ENCODE measurements around the gene PRAMEF1.

PRAMEF1 gene

DNA sequence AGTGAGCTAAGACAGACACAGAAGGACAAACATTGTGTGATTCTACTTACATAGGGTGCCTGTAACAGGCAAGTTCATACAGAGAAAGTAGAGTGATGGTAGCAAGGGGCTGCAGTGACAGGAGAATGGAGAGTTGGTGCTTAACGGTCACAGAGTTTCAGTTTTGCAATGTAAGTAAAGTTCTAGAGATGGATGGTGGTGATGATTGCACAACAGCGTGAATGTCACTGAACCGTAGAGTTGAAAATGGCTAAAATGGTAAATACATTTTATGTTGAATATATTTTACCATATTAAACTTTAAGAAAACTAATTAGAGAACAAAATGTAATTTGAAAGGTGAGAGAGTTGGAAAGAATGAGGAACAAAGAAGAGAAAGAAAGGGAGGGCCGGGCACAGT is 36.5 kb upstream of the PRAMEF1 start:
- TF ChIP-seq CTBP1 (IDR thresholded peaks at IDR 0.05; ENCODE audit: borderline replicate concordance): no peak
- TF ChIP-seq LEF1 (IDR thresholded peaks at IDR 0.05; ENCODE audit: borderline replicate concordance): no peak
- no peak for TF ChIP-seq ELF4 (IDR thresholded peaks at IDR 0.05)
- CTCF ChIA-PET: no interaction called here
- POLR2A ChIA-PET: no interaction called here
- DNase-seq (ENCODE audit: extremely low spot score): no peak

- ChIA-PET CTCF (no interaction called here), POLR2A (no interaction called here)
- TF ChIP-seq FOXA1 (IDR thresholded peaks at IDR 0.05): no peak
- no peak for TF ChIP-seq FOXK2 (IDR thresholded peaks at IDR 0.05)
- TF ChIP-seq, protein P1, sequence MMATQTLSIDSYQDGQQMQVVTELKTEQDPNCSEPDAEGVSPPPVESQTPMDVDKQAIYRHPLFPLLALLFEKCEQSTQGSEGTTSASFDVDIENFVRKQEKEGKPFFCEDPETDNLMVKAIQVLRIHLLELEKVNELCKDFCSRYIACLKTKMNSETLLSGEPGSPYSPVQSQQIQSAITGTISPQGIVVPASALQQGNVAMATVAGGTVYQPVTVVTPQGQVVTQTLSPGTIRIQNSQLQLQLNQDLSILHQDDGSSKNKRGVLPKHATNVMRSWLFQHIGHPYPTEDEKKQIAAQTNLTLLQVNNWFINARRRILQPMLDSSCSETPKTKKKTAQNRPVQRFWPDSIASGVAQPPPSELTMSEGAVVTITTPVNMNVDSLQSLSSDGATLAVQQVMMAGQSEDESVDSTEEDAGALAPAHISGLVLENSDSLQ (IDR thresholded peaks at IDR 0.05): no peak
- no peak for TF ChIP-seq BHLHE40 (IDR thresholded peaks at IDR 0.05; ENCODE audit: borderline replicate concordance)
- no peak for TF ChIP-seq FOXM1 (IDR thresholded peaks at IDR 0.05; ENCODE audit: borderline replicate concordance)
- TF ChIP-seq SUZ12 (IDR thresholded peaks at IDR 0.05): no peak
- no peak for TF ChIP-seq HDGF (IDR thresholded peaks at IDR 0.05; ENCODE audit: borderline replicate concordance)
- TF ChIP-seq L3MBTL2 (conservative IDR thresholded peaks at IDR 0.05): no peak
- no peak for TF ChIP-seq LEF1 (IDR thresholded peaks at IDR 0.05; ENCODE audit: borderline replicate concordance)
- no peak for DNase-seq (ENCODE audit: extremely low spot score)
Measured at GRCh38 chr1:12756273-12756672, 34.9 kb upstream of the PRAMEF1 start.

DNA sequence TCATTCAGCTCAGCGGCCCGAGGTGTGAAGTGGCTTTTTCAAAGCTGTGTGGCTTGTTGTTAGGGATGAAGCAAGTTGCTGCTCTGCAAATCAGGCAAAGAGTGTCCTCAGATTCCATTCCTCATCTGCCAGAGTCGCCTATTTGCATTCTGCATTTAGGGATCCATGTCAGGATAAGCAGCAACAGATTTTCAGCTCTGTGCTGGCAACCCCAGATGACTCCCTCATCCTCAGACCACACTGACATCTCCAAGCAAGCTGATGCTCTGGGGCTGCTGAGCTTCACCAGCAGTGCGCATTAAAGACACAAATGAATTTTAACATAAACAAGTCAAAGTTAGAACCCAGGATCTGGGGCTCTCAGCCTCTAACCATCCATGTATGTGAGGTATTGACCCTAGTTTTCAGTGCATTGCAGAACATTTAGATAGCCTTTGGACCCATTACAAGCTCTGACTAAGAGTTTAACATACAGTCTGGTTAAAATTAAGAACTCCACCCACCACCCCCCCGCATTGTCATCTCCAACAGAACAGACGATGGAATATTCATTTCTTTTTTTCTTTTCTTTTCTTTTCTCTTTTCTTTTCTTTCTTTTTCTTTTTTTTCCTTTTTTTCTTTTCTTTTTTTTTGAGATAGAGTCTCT is 34.3 kb upstream of the PRAMEF1 start:
- ChIA-PET CTCF (no interaction called here), POLR2A (no interaction called here)
- DNase-seq (ENCODE audit: extremely low spot score): no peak
- TF ChIP-seq FOXK2 (IDR thresholded peaks at IDR 0.05): no peak
- no peak for TF ChIP-seq NFRKB (IDR thresholded peaks at IDR 0.05)
- TF ChIP-seq SP1 (IDR thresholded peaks at IDR 0.05): no peak
- no peak for TF ChIP-seq L3MBTL2 (conservative IDR thresholded peaks at IDR 0.05)
- TF ChIP-seq ELF4 (IDR thresholded peaks at IDR 0.05): no peak
- TF ChIP-seq ZNF384 (IDR thresholded peaks at IDR 0.05): no peak
- TF ChIP-seq LEF1 (IDR thresholded peaks at IDR 0.05; ENCODE audit: borderline replicate concordance): no peak
- TF ChIP-seq ARNT (IDR thresholded peaks at IDR 0.05): no peak
- TF ChIP-seq CTBP1 (IDR thresholded peaks at IDR 0.05; ENCODE audit: borderline replicate concordance): no peak
- TF ChIP-seq TARDBP (IDR thresholded peaks at IDR 0.05): no peak
- TF ChIP-seq FOXM1 (IDR thresholded peaks at IDR 0.05; ENCODE audit: borderline replicate concordance): no peak
- TF ChIP-seq HDGF (IDR thresholded peaks at IDR 0.05; ENCODE audit: borderline replicate concordance): no peak
- no peak for TF ChIP-seq FOXA1 (IDR thresholded peaks at IDR 0.05)
- TF ChIP-seq, protein P1 (IDR thresholded peaks at IDR 0.05): no peak
- TF ChIP-seq SUZ12 (IDR thresholded peaks at IDR 0.05): no peak
- no peak for TF ChIP-seq BHLHE40 (IDR thresholded peaks at IDR 0.05; ENCODE audit: borderline replicate concordance)

GRCh38 chr1:12757836-12758235 is 33.4 kb upstream of the PRAMEF1 start:
- TF ChIP-seq NFRKB (IDR thresholded peaks at IDR 0.05) (no peak), FOXM1 (IDR thresholded peaks at IDR 0.05; ENCODE audit: borderline replicate concordance) (no peak), CTBP1 (IDR thresholded peaks at IDR 0.05; ENCODE audit: borderline replicate concordance) (no peak), ZNF384 (IDR thresholded peaks at IDR 0.05) (no peak), HDGF (IDR thresholded peaks at IDR 0.05; ENCODE audit: borderline replicate concordance) (no peak), ELF4 (IDR thresholded peaks at IDR 0.05) (no peak), FOXA1 (IDR thresholded peaks at IDR 0.05) (no peak), SUZ12 (IDR thresholded peaks at IDR 0.05) (no peak), LEF1 (IDR thresholded peaks at IDR 0.05; ENCODE audit: borderline replicate concordance) (no peak), ARNT (IDR thresholded peaks at IDR 0.05) (no peak)
- POLR2A ChIA-PET: no interaction called here
- DNase-seq (ENCODE audit: extremely low spot score): no peak
- CTCF ChIA-PET: no interaction called here

DNA sequence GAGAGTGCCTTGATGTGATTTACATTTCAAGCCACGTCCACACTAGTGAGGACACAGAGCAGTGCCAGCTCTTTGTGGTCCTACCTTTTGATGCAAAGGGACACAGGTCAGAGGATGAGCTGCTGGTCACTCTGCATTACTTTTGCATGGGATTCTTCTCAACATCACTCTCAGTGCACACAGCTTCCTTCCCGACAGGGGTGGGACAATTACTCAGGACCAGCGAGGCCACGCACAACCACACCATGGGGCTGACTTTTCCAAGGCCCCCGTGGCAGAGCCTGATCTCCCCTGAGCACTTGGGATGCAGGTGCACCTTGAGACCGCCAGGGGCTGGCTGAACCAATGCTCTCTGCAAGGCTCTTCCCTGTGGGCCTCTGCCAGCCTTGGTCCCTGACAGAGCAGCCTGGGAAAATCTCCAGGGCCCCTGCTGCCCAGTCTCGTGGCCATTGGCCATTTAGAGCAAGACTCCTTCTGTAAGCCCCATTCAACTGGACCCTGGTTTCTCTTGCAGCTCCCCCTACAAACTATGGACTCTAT is 30.9 kb upstream of the PRAMEF1 start:
- DNase-seq (ENCODE audit: extremely low spot score): peak; percentile 52
- CTCF ChIA-PET: interaction anchor here (0.7 to 1.0 kb wide), 2 partner anchors 20 to 895 kb away, joined by 3 read pairs; no protein-coding TSS in a partner anchor
- no peak for TF ChIP-seq SUZ12 (IDR thresholded peaks at IDR 0.05)
- no peak for TF ChIP-seq NFRKB (IDR thresholded peaks at IDR 0.05)
- no peak for TF ChIP-seq FOXM1 (IDR thresholded peaks at IDR 0.05; ENCODE audit: borderline replicate concordance)
- no peak for TF ChIP-seq SP1 (IDR thresholded peaks at IDR 0.05)
- TF ChIP-seq ELF4 (IDR thresholded peaks at IDR 0.05): no peak
- TF ChIP-seq, protein P1 (IDR thresholded peaks at IDR 0.05): no peak
- no peak for TF ChIP-seq BHLHE40 (IDR thresholded peaks at IDR 0.05; ENCODE audit: borderline replicate concordance)
- no peak for TF ChIP-seq HDGF (IDR thresholded peaks at IDR 0.05; ENCODE audit: borderline replicate concordance)
- no peak for TF ChIP-seq FOXK2 (IDR thresholded peaks at IDR 0.05)
- no peak for TF ChIP-seq FOXA1 (IDR thresholded peaks at IDR 0.05)
- no peak for TF ChIP-seq TARDBP (IDR thresholded peaks at IDR 0.05)
- no peak for TF ChIP-seq ZNF384 (IDR thresholded peaks at IDR 0.05)
- no peak for TF ChIP-seq CTBP1 (IDR thresholded peaks at IDR 0.05; ENCODE audit: borderline replicate concordance)
- no peak for TF ChIP-seq L3MBTL2 (conservative IDR thresholded peaks at IDR 0.05)
- POLR2A ChIA-PET: no interaction called here

- TF ChIP-seq NFRKB (IDR thresholded peaks at IDR 0.05) (no peak), FOXM1 (IDR thresholded peaks at IDR 0.05; ENCODE audit: borderline replicate concordance) (no peak), TARDBP (IDR thresholded peaks at IDR 0.05) (no peak), FOXK2 (IDR thresholded peaks at IDR 0.05) (no peak)
- TF ChIP-seq, protein P1 (IDR thresholded peaks at IDR 0.05): no peak
- no peak for DNase-seq (ENCODE audit: extremely low spot score)
- CTCF ChIA-PET: interaction anchor here (0.6 to 0.7 kb wide), 2 partner anchors 13 to 913 kb away, joined by 3 to 5 read pairs; no protein-coding TSS in a partner anchor
- POLR2A ChIA-PET: no interaction called here
Measured at GRCh38 chr1:12761781-12762180, 29.4 kb upstream of the PRAMEF1 start.
